GM13977 (cell line): ENCODE data around the gene KANK3.

Experiments used
- DNase-seq: peaks from one replicate; pipeline ENCODE4 v3.0.0; 2012; ENCODE audit warnings: low spot score
- CTCF ChIP-seq: IDR thresholded peaks from 2 replicates; pipeline ENCODE4 v1.5.1; 2012; ENCODE audit warnings: mild to moderate bottlenecking, control low read depth; ENCODE audit not compliant: insufficient read depth; ENCODE audit errors: extremely low read depth, missing control alignments
- in situ Hi-C: fragments of 300-500 bp; cut with MboI; formaldehyde crosslinking; loops from one replicate; pipeline ENCODE4 v1.12.0; 2022; ENCODE audit warnings: low sequenced_read_pairs, low pct_unique_long_range_greater_than_20kb, mixed read lengths, inconsistent platforms; ENCODE audit not compliant: unreplicated experiment

KANK3 gene

GRCh38 chr19:8340341-8341096 lies 2.5 kb downstream of the KANK3 start:
- TF ChIP-seq CTCF = no peak
- in situ Hi-C loops = no loop called here
- DNase-seq = peak; percentile 20

GRCh38 chr19:8338835-8339234 lies 4.2 kb downstream of the KANK3 start:
- in situ Hi-C loops = no loop called here
- TF ChIP-seq CTCF = no peak
- peak; percentile 17 for DNase-seq

GRCh38 chr19:8337728-8338127 lies 5.3 kb downstream of the KANK3 start:
- in situ Hi-C loops = no loop called here
- no peak for DNase-seq
- TF ChIP-seq CTCF = no peak

- DNase-seq = peak; percentile 15
- in situ Hi-C loops = no loop called here
- TF ChIP-seq CTCF = no peak
These were observed 6.4 kb downstream of the KANK3 start for GRCh38 chr19:8336660-8337059.

GRCh38 chr19:8336072-8336569 lies 6.9 kb downstream of the KANK3 start:
- in situ Hi-C loops = no loop called here
- no peak for TF ChIP-seq CTCF
- no peak for DNase-seq

GRCh38 chr19:8335343-8336071 lies 7.6 kb downstream of the KANK3 start:
- in situ Hi-C loops = no loop called here
- TF ChIP-seq CTCF = peak; percentile 41
- DNase-seq = peak; percentile 66
